ENCODE results near the gene LSM7.
A peak's percentile ranks its signal among the peaks of the same experiment; 100 is the strongest.

The LSM7 gene

DNA sequence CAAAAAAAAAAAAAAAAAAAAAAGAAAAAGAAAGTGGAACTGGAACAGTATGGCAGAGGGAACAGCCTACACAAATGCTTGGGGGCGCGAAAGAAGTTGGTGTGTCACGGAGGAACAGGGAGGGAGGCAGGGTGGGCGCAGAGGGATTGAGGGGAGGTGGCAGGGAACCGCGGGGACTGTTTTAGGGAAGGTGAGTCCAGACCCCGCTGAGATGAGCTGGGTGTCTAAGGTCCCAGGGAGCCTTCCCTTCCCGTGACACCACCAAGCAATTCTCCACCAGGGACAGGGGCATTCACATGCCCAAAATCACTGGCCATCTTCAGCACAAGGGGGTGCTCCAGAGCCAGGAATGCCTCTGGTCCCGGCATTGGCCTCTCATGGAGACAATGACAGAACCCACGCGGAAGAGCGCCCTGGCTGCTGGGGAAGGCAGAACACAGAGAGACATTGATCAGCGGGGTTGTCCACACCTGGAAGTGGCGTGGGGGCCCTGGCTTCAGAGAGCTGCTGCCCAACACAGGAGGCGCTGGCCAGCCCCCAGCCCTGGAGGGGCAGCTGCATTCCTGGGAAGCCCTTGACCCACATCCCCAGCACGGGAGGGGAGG lies 53.4 kb downstream of the LSM7 start:
- DNase-seq = peak; percentile 31

DNA sequence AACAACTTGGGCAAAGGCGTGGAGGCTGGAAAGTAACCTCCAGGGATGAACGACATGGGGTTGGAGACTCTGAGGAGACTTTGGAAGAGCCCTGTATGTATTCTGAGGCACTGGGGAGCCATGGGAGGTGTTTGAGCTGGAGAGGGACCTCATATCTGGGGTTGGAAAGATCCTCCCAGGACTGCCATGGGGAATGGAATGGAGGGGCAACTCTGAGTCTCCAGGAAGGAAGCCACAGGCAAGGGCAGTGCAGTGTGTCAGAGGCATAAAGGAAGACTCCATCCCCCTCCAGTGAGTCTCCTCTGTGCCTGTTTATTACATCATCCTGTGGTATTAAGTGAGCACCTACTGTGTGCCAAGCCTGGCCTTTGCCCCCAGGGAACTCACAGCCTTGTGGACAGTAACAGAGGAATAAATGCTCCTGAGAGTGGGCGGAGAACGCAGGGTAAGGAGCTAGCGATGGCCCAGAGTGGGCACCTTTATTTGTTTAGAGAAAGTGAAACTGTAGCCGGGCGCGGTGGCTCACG lies 54.1 kb downstream of the LSM7 start:
- no peak for DNase-seq

DNA sequence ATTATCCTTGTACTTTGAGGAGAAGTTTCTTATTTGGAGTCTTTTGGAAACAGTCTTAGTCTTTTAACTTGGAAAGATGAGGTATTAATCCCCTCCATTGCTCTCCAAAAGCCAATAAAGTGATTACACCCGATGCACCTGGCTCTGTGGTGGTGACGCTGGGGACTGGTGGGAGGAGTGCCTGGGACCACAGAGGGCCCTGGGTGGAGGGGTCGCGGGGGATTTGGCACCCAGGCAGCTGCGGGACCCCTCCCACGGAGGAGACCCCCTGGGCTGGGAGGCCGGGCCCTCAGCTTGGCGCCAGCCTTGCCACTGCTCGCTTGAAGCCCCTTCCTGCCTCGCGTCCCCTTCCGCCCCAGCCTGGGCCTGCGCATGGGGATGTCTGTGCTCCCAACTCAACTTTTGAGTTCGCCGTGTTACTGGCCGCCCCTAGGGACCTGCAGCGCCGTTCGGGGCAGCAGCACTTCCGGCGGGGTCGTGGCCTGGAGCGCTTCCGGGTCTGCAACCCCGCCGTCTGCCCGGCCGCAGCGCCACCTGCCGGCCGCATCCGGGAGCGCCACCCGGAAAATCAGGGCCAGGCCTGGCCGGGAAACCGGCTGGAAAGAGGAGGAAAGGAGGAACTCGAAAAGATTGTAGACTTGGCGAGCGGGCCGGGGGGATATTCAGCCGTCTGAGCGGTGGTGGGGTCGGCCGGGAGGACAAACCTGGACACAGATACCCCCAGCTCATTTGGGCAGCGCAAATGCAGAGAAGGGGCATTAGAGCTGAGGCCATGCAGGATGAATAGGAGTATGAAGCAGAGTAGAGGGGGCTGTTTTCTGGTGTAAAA lies 54.8 kb downstream of the LSM7 start:
- DNase-seq = no peak
